IMR-90 (cell line): Measurements from ENCODE around the gene SNAP91.

Experiments used
- CEBPB ChIP-seq: IDR thresholded peaks from 2 replicates; pipeline ENCODE4 v1.6.1; 2012; ENCODE audit warnings: low read depth, low read length, improper control_type of control experiment
- MAZ ChIP-seq: IDR thresholded peaks from 2 replicates; pipeline ENCODE4 v1.6.1; 2012; ENCODE audit warnings: low read depth, mild to moderate bottlenecking, low read length, improper control_type of control experiment, moderate library complexity, borderline replicate concordance
- POLR2A ChIP-seq: IDR thresholded peaks from 2 replicates; pipeline ENCODE4 v1.6.1; 2012; ENCODE audit warnings: mild to moderate bottlenecking, low read depth, low read length
- RAD21 ChIP-seq: IDR thresholded peaks from 2 replicates; pipeline ENCODE4 v1.6.1; 2012; ENCODE audit warnings: low read length, improper control_type of control experiment
- SMC3 ChIP-seq: fragments of 150-350 bp; IDR thresholded peaks from 2 replicates; pipeline ENCODE4 v1.6.1; 2016; ENCODE audit warnings: low read depth, mild to moderate bottlenecking, antibody characterized with exemption, low read length, moderate library complexity
- TF ChIP-seq, protein P1 (sequence below): conservative IDR thresholded peaks from 2 replicates; pipeline ENCODE4 v1.5.1; 2012; ENCODE audit warnings: mild to moderate bottlenecking, low read depth, low read length, improper control_type of control experiment

DNA sequence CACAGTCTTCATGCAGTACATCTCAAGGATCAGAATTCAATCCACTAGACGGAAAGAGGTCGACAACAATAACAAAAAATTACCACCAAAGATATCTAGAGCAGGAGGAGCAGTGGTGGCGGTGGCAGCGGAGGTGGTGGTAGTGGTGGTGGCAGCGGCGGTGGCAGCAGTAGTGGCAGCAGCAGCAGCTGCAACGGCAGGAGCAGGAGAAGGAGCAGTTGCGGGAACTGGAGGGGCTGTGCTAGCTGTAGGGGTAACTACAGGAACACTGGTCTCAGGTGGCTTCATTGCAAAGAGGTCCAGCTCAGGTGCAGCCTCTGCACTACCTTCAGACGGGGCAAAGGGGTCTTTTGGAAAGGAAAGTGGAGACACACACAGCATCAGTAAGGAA is 115.5 kb downstream of the SNAP91 start:
- TF ChIP-seq POLR2A = no peak
- TF ChIP-seq, protein P1, sequence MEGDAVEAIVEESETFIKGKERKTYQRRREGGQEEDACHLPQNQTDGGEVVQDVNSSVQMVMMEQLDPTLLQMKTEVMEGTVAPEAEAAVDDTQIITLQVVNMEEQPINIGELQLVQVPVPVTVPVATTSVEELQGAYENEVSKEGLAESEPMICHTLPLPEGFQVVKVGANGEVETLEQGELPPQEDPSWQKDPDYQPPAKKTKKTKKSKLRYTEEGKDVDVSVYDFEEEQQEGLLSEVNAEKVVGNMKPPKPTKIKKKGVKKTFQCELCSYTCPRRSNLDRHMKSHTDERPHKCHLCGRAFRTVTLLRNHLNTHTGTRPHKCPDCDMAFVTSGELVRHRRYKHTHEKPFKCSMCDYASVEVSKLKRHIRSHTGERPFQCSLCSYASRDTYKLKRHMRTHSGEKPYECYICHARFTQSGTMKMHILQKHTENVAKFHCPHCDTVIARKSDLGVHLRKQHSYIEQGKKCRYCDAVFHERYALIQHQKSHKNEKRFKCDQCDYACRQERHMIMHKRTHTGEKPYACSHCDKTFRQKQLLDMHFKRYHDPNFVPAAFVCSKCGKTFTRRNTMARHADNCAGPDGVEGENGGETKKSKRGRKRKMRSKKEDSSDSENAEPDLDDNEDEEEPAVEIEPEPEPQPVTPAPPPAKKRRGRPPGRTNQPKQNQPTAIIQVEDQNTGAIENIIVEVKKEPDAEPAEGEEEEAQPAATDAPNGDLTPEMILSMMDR = no peak
- TF ChIP-seq MAZ = no peak
- no peak for TF ChIP-seq CEBPB
- no peak for TF ChIP-seq RAD21
- TF ChIP-seq SMC3 = no peak
